IMR-90 (cell line): ENCODE measurements around the gene TAS2R1. TPM values are rescaled to one million over a fixed set of nuclear protein-coding genes. Genes with fewer than 3 reads are reported as not detected.

Experiments
- ATAC-seq: fragments of 200-7000 bp; cut with Tn5 transposase; 2 replicates; pipeline ENCODE4 v1.9.1; 2020; ENCODE audit warnings: low read depth, mild to moderate bottlenecking, moderate library complexity
- BruUV-seq: library from RNA; stranded (reverse); fragments of 400-500 nt; replicated peaks from 2 replicates; lab custom pipeline; 2021; lab: Mats Ljungman, UMichigan
- CTCF ChIA-PET: fragments of 300-600 bp; formaldehyde crosslinking; extraction: SDS; loops from one replicate; lab custom pipeline; 2021; ENCODE audit warnings: antibody characterized with exemption; lab: Yijun Ruan, JAX
- POLR2A ChIA-PET: fragments of 300-600 bp; sonication (Branson Sonifier 250); formaldehyde crosslinking; loops from one replicate; lab custom pipeline; 2022; ENCODE audit warnings: antibody characterized with exemption; ENCODE audit not compliant: unreplicated experiment; lab: Charles Lee
- DNase-seq: peaks from one replicate; pipeline ENCODE4 v3.0.0; 2013
- H2AFZ ChIP-seq: replicated peaks from 2 replicates; pipeline ENCODE3; 2013; ENCODE audit warnings: low read length, mild to moderate bottlenecking; ENCODE audit not compliant: poor library complexity
- H2AK5ac ChIP-seq: 2 replicates; pipeline ENCODE4 v1.6.1; 2013; ENCODE audit warnings: low read depth, low read length, inconsistent platforms
- H2AK9ac ChIP-seq: replicated peaks from 2 replicates; pipeline ENCODE3; 2013; ENCODE audit warnings: mild to moderate bottlenecking, low read depth, low read length, moderate library complexity; ENCODE audit not compliant: poor library complexity
- H2BK120ac ChIP-seq: 2 replicates; pipeline ENCODE4 v1.6.1; 2013; ENCODE audit warnings: low read depth, low read length, inconsistent platforms
- H2BK15ac ChIP-seq: 3 replicates; pipeline ENCODE4 v1.6.1; 2013; ENCODE audit warnings: low read depth, low read length, inconsistent platforms
- H2BK20ac ChIP-seq: 2 replicates; pipeline ENCODE4 v1.6.1; 2013; ENCODE audit warnings: low read depth, mild to moderate bottlenecking, inconsistent platforms, low read length, moderate library complexity
- H2BK5ac ChIP-seq: 2 replicates; pipeline ENCODE4 v1.6.1; 2013; ENCODE audit warnings: mild to moderate bottlenecking, low read depth, low read length, inconsistent platforms; ENCODE audit not compliant: poor library complexity, severe bottlenecking
- H3K14ac ChIP-seq: replicated peaks from 2 replicates; pipeline ENCODE4 v1.6.1; 2013; ENCODE audit warnings: low read depth, low read length, inconsistent platforms
- H3K18ac ChIP-seq: 2 replicates; pipeline ENCODE4 v1.6.1; 2013; ENCODE audit warnings: low read depth, low read length, control low read depth
- H3K23ac ChIP-seq: 2 replicates; pipeline ENCODE4 v1.6.1; 2013; ENCODE audit warnings: low read depth, low read length, inconsistent platforms
- H3K27ac ChIP-seq: 2 replicates; pipeline ENCODE4 v1.5.1; 2013; ENCODE audit warnings: mild to moderate bottlenecking, control low read depth, low read length; ENCODE audit not compliant: insufficient read depth
- H3K27me3 ChIP-seq: 2 replicates; pipeline ENCODE4 v1.6.1; 2013; ENCODE audit warnings: low read length; ENCODE audit not compliant: control insufficient read depth, insufficient read depth
- H3K36me3 ChIP-seq: 2 replicates; pipeline ENCODE4 v1.6.1; 2013; ENCODE audit warnings: low read length, mixed read lengths; ENCODE audit not compliant: control insufficient read depth, insufficient read depth
- H3K4ac ChIP-seq: 2 replicates; pipeline ENCODE4 v1.6.1; 2013; ENCODE audit warnings: low read depth, low read length, inconsistent platforms
- H3K4me1 ChIP-seq: 2 replicates; pipeline ENCODE4 v1.6.1; 2013; ENCODE audit warnings: low read length, mixed read lengths; ENCODE audit not compliant: control insufficient read depth, insufficient read depth
- H3K4me2 ChIP-seq: 2 replicates; pipeline ENCODE4 v1.6.1; 2013; ENCODE audit warnings: low read depth, mild to moderate bottlenecking, control low read depth, low read length, moderate library complexity
- H3K4me3 ChIP-seq: 2 replicates; pipeline ENCODE4 v1.5.1; 2013; ENCODE audit warnings: low read depth, mild to moderate bottlenecking, control low read depth, low read length, moderate library complexity; ENCODE audit not compliant: insufficient read depth
- H3K56ac ChIP-seq: 2 replicates; pipeline ENCODE4 v1.6.1; 2013; ENCODE audit warnings: low read length, inconsistent platforms; ENCODE audit not compliant: insufficient read depth; ENCODE audit errors: extremely low read depth
- H3K79me1 ChIP-seq, 2 experiments: 2 replicates each; pipeline ENCODE4 v1.6.1; 2013; ENCODE audit warnings: low read length in 2 of 2, inconsistent platforms in 1 of 2, low read depth in 1 of 2
- H3K9ac ChIP-seq: 2 replicates; pipeline ENCODE4 v1.6.1; 2013; ENCODE audit warnings: low read depth, low read length, control low read depth
- H3K9me1 ChIP-seq: 2 replicates; pipeline ENCODE4 v1.6.1; 2013; ENCODE audit warnings: low read length, inconsistent platforms; ENCODE audit not compliant: insufficient read depth
- H3K9me3 ChIP-seq: 2 replicates; pipeline ENCODE4 v1.6.1; 2013; ENCODE audit warnings: low read length; ENCODE audit not compliant: control insufficient read depth, insufficient read depth
- H4K20me1 ChIP-seq: 2 replicates; pipeline ENCODE4 v1.6.1; 2013; ENCODE audit warnings: low read length, inconsistent platforms; ENCODE audit not compliant: insufficient read depth
- H4K5ac ChIP-seq: 2 replicates; pipeline ENCODE4 v1.6.1; 2013; ENCODE audit warnings: mild to moderate bottlenecking, low read depth, low read length, control low read depth
- H4K8ac ChIP-seq, 2 experiments: 2 replicates each; pipeline ENCODE4 v1.6.1; 2013; ENCODE audit warnings: low read depth in 2 of 2, low read length in 2 of 2, control low read depth in 1 of 2, inconsistent platforms in 1 of 2
- H4K91ac ChIP-seq: 2 replicates; pipeline ENCODE4 v1.6.1; 2013; ENCODE audit warnings: low read depth, low read length, inconsistent platforms; ENCODE audit not compliant: insufficient read depth
- BHLHE40 ChIP-seq: fragments of 150-350 bp; IDR thresholded peaks from 2 replicates; pipeline ENCODE4 v1.6.1; 2016; ENCODE audit warnings: mild to moderate bottlenecking, low read depth, low read length
- CEBPB ChIP-seq: IDR thresholded peaks from 2 replicates; pipeline ENCODE4 v1.6.1; 2012; ENCODE audit warnings: low read depth, low read length, improper control_type of control experiment
- CHD1 ChIP-seq: IDR thresholded peaks from 2 replicates; pipeline ENCODE4 v1.6.1; 2012; ENCODE audit warnings: low read depth, low read length, improper control_type of control experiment
- CTCF ChIP-seq: conservative IDR thresholded peaks from 2 replicates; pipeline ENCODE4 v1.5.1; 2012; ENCODE audit warnings: mild to moderate bottlenecking, low read depth, low read length, improper control_type of control experiment
- FOS ChIP-seq: fragments of 150-350 bp; IDR thresholded peaks from 2 replicates; pipeline ENCODE4 v1.6.1; 2016; ENCODE audit warnings: low read depth, low read length
- MAFK ChIP-seq: IDR thresholded peaks from 2 replicates; pipeline ENCODE4 v1.6.1; 2012; ENCODE audit warnings: low read depth, low read length, improper control_type of control experiment
- MAZ ChIP-seq: IDR thresholded peaks from 2 replicates; pipeline ENCODE4 v1.6.1; 2012; ENCODE audit warnings: low read depth, mild to moderate bottlenecking, low read length, improper control_type of control experiment, moderate library complexity, borderline replicate concordance
- MXI1 ChIP-seq: IDR thresholded peaks from 2 replicates; pipeline ENCODE4 v1.6.1; 2012; ENCODE audit warnings: low read depth, mild to moderate bottlenecking, low read length, moderate library complexity, borderline replicate concordance
- NFE2L2 ChIP-seq: fragments of 150-350 bp; IDR thresholded peaks from 2 replicates; pipeline ENCODE4 v1.6.1; 2016; ENCODE audit warnings: low read depth, mild to moderate bottlenecking, low read length
- POLR2A ChIP-seq: IDR thresholded peaks from 2 replicates; pipeline ENCODE4 v1.6.1; 2012; ENCODE audit warnings: mild to moderate bottlenecking, low read depth, low read length
- RAD21 ChIP-seq: IDR thresholded peaks from 2 replicates; pipeline ENCODE4 v1.6.1; 2012; ENCODE audit warnings: low read length, improper control_type of control experiment
- RCOR1 ChIP-seq: IDR thresholded peaks from 2 replicates; pipeline ENCODE4 v1.6.1; 2012; ENCODE audit warnings: mild to moderate bottlenecking, low read length, improper control_type of control experiment; ENCODE audit not compliant: insufficient replicate concordance
- RFX5 ChIP-seq: IDR thresholded peaks from 2 replicates; pipeline ENCODE4 v1.8.0; 2012; ENCODE audit warnings: low read depth, mild to moderate bottlenecking, low read length, moderate library complexity
- SMC3 ChIP-seq: fragments of 150-350 bp; IDR thresholded peaks from 2 replicates; pipeline ENCODE4 v1.6.1; 2016; ENCODE audit warnings: low read depth, mild to moderate bottlenecking, antibody characterized with exemption, low read length, moderate library complexity
- USF2 ChIP-seq: fragments of 150-350 bp; IDR thresholded peaks from 2 replicates; pipeline ENCODE4 v1.6.1; 2017; ENCODE audit warnings: mild to moderate bottlenecking, antibody characterized with exemption, low read length, low read depth
- WGBS, 2 experiments: methylation state at CpG; one replicate each; pipeline versions ENCODE4 v1.1.5 to v1.1.7; 2013; ENCODE audit warnings: missing lambda C conversion rate in 2 of 2; ENCODE audit not compliant: insufficient read length in 1 of 2; ENCODE audit errors: extremely low coverage in 2 of 2; 5-methylcytosine and 5-hydroxymethylcytosine counted together
- dilution Hi-C: fragments of 300-500 bp; cut with HindIII; formaldehyde crosslinking; loops from one replicate; pipeline ENCODE4 v1.14.3; 2018; ENCODE audit warnings: low sequenced_read_pairs; ENCODE audit not compliant: unreplicated experiment
- in situ Hi-C: fragments of 300-500 bp; cut with MboI; formaldehyde crosslinking; loops from 3 replicates; pipeline ENCODE4 v1.14.3; 2019; ENCODE audit warnings: low sequenced_read_pairs, inconsistent platforms, mixed read lengths
- intact Hi-C: fragments of 100-400 bp; cut with micrococcal nuclease; formaldehyde crosslinking; loops from 2 replicates; pipeline ENCODE4 v1.10.0; 2022
- polyA plus RNA-seq, 3 experiments: library from polyadenylated mRNA; depleted of rRNA; stranded (reverse); fragments of >200 nt; gene quantifications; 2 replicates each; pipeline ENCODE4 v1.2.3, GENCODE V29; 2012; ENCODE audit warnings: low replicate concordance in 1 of 3
- total RNA-seq: library from RNA; depleted of rRNA; stranded (reverse); fragments of >200 nt; gene quantifications from 2 replicates; pipeline ENCODE4 v1.2.3, GENCODE V29; 2012
- TF ChIP-seq, protein P1 (sequence below): fragments of 150-350 bp; IDR thresholded peaks from 2 replicates; pipeline ENCODE4 v1.6.1; 2016; ENCODE audit warnings: low read depth, mild to moderate bottlenecking, low read length, moderate library complexity, borderline replicate concordance

The TAS2R1 gene
- total and polyA plus RNA-seq, 2 of the 4 experiments (the other 2 are of a cell fraction), result not detected

- Histone ChIP-seq H3K27ac (no peak overlapping the region), H3K27me3 (peaks cover 2% of the 10 kb centered on the region), H3K4me2 (no peak overlapping the region), H3K56ac (no peak overlapping the region), H3K9me3 (no peaks in the 10 kb centered on the region), H2BK120ac (no peak overlapping the region), H4K5ac (no peak overlapping the region), H3K18ac (no peak overlapping the region), H3K9ac (no peak overlapping the region), H2AK5ac (no peak overlapping the region), H2BK15ac (no peak overlapping the region), H4K91ac (no peak overlapping the region), H3K79me1 (no peaks in the 10 kb centered on the region), H3K14ac (no peak overlapping the region), H3K4me3 (no peak overlapping the region), H4K8ac (no peak overlapping the region), H3K4ac (no peak overlapping the region), H3K4me1 (no peaks in the 10 kb centered on the region), H3K9me1 (no peaks in the 10 kb centered on the region), H3K36me3 (no peaks in the 10 kb centered on the region), H2BK5ac (no peak overlapping the region), H2BK20ac (no peak overlapping the region), H3K23ac (no peak overlapping the region), H2AK9ac (no peak overlapping the region), H2AFZ (no peak overlapping the region), H4K20me1 (no peaks in the 10 kb centered on the region)
- intact Hi-C loops (no loop called here), in situ Hi-C loops (no loop called here), dilution Hi-C loops (no loop called here)
- no peak for TF ChIP-seq FOS
- no peak for TF ChIP-seq NFE2L2
- TF ChIP-seq MAZ, result no peak
- no peak for TF ChIP-seq MAFK
- TF ChIP-seq RFX5, result no peak
- no peak for TF ChIP-seq CHD1
- TF ChIP-seq MXI1, result no peak
- TF ChIP-seq BHLHE40, result no peak
- TF ChIP-seq RCOR1, result no peak
- TF ChIP-seq USF2, result no peak
- TF ChIP-seq, protein P1, sequence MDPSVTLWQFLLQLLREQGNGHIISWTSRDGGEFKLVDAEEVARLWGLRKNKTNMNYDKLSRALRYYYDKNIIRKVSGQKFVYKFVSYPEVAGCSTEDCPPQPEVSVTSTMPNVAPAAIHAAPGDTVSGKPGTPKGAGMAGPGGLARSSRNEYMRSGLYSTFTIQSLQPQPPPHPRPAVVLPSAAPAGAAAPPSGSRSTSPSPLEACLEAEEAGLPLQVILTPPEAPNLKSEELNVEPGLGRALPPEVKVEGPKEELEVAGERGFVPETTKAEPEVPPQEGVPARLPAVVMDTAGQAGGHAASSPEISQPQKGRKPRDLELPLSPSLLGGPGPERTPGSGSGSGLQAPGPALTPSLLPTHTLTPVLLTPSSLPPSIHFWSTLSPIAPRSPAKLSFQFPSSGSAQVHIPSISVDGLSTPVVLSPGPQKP, result no peak
- TF ChIP-seq CEBPB, result no peak
- TF ChIP-seq RAD21, result no peak
- TF ChIP-seq POLR2A, result no peak
- no peak for TF ChIP-seq SMC3
- TF ChIP-seq CTCF, result no peak
- no peak for DNase-seq
- ChIA-PET CTCF (no interaction called here), POLR2A (no interaction called here)
- BruUV-seq, result no TSS peak
- ATAC-seq, result no peak
- WGBS, 2 experiments, result no CpG with 5 or more reads among the region's 7 CpGs
These were observed 40.9 kb downstream of the TAS2R1 start for GRCh38 chr5:9589049-9589835.
